CD4-positive, alpha-beta T cell treated with Interleukin-15 for 4 hours (primary cell): ENCODE measurements around the gene ATP9B.
A peak's percentile ranks its signal among the peaks of the same experiment; 100 is the strongest.

ENCODE experiments used
- DNase-seq: peaks from one replicate; pipeline ENCODE4 v3.0.0-alpha.2; 2020; ENCODE audit warnings: low spot score

The ATP9B gene

DNA sequence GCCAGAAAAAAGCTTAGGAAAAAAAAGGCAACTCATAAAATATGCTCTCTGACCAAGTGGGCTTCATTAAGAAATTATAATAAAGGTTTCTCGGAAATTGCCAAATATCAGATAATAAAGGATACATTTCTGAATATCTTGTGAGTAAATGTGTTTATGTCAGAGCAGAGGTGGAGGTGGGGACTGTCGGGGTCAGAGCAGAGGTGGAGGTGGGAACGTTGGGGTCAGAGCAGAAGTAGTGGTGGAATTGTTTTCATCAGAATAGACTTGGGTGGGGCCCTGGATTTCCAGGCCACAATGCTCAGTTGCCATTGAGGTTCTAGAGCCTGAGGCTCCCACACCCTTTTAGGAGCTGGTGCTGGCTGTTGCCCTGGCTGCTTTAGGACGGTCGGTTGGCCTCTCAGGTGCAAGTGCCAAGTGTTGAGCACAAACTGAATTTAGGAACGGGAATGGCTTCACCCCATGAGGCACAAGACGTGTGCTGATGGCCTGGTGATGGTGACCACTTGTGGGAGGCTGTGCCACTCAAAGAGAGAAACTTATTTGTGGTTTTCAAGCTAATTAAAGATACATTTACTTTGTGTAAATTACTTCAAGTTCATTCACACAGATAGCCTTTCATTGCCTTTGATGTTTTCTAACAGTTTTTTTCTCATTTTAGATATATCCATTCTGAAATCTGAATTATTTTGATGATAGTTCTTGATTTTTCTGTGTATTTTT is 131.5 kb downstream of the ATP9B start:
- DNase-seq = no peak

DNA sequence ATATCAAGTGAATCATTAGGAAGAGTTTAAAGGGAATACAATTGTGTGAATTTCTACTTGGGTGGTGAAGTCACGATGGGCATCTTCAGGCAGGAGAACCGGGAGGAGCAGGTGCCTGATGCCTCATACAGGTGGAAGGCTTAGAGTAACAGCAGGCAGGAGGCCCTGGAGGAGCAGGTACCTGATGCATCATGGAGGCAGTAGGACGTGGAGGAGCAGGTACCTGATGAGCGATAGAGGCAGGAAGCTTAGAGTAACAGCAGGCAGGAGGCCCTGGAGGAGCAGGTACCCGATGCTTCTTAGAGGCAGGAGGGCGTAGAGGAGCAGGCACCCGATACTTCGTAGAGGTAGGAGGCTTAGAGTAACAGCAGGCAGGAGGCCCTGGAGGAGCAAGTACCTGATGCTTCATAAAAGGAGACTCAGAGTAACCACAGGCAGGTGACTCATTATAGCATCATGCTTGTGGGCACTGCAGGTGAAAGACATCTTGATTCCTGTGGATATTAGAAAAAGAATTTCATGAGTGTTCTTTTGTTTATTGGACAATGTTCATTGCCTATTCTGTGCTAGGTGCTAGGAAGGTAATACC is 133.9 kb downstream of the ATP9B start:
- DNase-seq = peak; percentile 29

DNA sequence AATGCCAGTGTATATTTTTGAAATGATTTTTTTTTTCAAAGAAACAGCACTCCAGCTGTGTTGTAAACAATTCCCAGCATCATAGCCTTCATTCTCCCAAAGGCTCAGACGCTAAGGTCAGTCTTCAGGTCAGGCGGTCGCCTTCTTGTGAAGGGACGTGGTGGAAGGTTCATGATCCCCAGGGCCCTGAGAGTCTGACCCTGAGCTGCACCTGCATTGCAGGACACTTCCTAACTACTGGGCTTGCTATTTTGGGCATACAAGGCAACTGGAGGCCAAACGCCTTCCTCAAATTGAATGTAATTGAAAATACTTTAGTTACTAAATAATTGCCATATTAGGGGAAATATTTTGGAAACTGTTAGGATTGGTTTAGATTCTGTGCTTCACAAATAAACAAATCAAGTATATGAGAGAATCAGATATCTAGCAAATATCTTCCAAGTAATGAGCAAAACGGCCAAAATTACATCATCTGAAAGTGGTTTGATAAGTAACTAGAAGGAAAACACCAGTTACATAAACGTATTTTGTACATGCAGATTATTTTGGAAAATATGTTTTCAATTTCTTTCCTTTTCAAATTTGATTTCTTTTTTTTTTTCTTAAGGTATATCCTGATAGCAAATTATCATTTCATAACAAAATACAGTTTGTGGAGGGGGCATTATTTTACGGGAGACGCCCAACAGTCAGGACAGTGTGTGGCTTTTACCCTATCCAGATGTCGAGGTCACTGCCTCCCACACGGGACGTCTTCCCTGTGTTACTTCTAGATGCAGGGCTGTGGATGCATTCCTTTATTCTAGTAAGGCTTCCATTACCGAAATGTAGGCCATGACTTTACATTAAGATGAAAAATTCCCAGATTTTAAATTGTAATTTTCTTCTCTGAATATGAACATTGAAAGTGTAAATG is 136.0 kb downstream of the ATP9B start:
- no peak for DNase-seq

DNA sequence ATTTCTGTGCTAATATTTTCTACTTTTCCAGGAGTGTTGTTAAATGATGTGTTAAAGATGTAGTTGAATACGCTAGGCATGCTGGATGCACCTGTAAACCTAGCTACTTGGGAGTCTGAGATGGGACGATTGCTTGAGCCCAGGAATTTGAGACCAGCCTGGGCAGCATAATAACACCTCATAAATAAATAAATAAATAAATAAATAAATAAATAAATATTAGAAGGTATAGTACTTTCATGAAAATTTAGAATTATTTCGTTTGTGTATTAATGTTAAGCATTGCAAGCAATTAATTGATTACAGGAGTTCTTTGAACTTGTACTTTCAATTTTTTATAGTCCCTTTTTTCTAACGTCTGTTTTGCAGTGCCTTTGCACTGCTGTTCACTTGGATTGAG is 137.2 kb downstream of the ATP9B start:
- DNase-seq = no peak

DNA sequence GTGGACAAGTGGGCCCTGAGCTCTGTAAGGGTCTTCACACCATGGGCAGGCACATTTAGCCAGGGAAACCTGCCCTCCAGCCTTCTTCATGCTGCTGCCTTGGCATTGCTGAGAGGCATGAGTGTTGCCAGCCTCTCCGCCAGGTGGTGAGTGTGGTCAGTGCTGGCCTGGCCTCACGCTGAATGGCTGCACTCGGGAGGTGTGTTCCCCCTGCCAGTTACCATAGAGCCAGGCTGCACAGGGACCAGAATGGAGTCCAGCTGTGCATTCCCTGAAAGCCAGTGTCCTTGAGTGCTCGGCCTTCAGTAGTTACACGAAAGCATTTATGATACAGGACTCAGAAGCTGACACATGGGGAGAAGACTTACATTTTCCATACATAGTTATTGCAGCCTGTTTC is 139.7 kb downstream of the ATP9B start:
- DNase-seq = no peak

DNA sequence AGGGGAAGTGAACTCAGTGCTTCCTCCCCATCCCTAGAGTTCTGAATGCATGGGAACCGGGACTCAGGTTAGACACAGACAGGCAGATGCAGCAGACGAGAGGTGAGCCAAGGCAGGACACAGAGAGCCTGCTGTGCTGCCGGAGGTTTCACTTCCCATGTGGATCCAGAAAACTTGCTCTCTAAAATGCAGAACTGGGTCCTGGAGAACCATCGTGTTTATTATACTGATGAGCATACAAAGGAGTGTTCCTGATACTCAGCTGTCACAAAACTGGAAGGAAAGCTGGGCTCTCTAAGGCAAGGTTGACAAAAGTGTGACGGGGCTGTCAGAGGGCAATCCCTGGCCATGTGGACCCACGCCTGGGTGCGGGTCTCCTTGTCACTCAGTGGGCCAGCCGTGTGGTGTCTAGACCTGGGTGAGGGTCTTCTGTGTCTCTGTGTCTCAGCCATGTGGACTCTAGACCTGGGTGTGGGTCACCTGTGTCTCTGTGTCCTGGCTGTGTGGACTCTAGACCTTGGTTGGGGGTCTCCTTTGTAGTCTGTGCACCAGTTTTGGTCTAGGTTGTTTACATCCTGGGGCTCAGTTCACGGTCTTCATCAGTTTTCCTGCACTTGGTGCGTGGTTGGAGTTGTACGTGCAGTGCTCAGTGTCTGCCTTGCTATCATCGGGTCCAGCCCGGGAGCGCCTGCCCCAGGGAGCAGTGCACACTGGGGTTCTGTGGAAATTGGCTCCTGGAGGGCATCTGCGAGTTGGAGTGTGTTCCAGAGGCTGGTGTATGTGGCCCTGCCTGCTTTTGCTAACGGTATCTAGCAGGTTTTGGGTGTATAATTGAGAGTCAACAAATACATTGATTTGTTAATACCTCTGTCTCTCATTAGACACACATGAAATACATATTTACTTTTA is 141.1 kb downstream of the ATP9B start:
- DNase-seq = no peak

DNA sequence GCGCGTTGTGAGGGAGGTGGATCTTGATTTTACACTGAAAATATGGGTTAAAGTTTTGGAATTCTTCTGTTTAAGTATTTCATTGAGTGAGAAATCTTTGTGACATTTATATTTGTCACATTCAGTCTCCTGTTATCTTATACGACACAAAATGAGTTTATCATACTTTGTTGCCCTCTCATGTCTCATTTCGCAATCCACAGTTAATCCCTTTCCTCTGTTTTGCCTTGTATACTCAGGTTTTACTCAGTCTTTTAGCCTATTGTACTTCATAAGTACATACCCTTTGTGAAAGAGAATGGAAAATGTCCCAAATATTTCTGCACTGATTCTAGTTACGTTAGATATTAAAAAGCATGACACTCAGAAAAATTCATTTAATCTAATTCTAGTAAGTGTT is 142.7 kb downstream of the ATP9B start:
- DNase-seq = no peak

DNA sequence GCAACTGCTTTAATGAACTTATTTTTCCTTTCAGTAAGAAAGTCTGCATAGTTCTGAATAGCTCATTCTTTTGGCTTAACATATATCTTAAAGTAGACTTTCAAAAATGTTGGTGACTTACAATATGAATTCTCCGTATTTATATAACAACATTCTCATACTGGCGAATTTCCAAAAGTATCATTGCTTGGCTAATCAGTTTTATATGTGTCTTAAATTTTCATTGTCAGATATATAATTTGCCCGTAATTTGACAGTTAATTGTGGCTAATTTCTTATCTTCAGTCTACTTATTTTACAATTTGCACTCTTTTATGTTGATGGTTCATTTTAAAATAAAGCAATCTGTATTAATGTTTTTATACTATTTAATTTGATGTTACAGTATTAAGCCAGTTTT is 144.9 kb downstream of the ATP9B start:
- DNase-seq = no peak

DNA sequence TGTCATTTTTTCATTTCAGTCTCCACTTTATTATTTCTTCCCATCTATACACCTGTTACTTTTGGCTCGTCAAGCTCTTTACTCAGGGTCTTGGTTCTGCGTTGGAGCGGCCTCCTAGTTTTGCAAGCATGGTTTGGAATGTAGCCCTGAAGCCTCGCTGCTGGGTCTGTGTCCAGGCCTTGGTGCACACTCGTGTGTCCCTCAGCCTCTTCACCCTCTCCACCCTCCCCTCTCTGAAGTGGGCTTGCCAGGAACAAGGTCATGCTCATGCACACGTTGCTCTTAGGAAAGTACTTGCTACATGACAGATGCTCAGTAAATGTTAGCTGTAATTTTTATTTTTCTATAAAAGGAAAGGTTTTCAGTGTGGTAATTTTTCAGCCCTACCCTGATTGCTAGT is 147.0 kb downstream of the ATP9B start:
- DNase-seq = no peak

DNA sequence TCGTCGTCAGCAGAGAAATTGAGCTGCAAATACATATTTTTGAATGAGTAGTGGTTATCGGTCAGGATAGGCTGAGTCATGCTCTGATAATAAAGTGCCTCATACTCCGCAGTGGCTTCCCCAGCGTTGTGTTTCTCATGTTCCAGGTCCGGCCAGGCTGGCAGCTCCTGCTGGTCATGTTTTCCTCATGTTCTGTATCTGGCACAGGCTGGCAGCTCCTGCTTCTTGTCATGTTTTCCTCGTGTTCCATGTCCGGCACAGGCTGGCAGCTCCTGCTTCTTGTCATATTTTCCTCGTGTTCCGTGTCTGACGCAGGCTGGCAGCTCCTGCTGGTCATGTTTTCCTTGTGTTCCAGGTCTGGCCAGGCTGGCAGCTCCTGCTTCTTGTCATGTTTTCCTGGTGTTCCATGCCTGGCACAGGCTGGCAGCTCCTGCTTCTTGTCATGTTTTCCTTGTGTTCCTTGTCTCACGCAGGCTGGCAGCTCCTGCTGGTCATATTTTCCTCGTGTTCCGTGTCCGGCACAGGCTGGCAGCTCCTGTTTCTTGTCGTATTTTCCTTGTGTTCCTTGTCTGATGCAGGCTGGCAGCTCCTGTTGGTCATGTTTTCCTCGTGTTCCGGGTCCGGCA is 148.9 kb downstream of the ATP9B start:
- no peak for DNase-seq

DNA sequence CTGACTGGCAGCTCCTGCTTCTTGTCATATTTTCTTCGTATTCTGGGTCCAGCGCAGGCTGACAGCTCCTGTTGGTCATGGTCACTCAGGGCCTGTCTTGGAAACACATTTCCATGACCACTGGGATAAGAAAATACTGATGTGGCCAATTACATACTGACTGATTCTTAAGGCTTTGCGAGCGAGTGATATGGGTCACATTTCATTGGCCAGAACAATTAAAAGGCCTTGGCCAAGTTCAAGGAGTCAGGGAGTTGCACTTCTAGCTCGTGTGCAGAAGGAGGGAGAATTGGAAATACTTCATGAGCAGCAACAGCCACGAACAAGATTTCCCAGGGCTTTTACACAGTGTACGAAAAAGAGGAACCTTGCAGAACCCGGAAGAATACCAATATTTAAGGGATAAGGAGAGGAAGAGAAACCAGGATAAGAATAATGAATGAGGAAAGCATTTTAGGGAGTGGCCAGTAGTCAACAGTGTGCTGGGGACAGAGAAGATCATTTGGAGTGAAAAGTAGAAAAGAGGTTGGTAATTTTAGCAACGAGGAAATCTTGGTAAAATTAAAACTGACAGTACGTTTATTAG is 149.5 kb downstream of the ATP9B start:
- DNase-seq = no peak

DNA sequence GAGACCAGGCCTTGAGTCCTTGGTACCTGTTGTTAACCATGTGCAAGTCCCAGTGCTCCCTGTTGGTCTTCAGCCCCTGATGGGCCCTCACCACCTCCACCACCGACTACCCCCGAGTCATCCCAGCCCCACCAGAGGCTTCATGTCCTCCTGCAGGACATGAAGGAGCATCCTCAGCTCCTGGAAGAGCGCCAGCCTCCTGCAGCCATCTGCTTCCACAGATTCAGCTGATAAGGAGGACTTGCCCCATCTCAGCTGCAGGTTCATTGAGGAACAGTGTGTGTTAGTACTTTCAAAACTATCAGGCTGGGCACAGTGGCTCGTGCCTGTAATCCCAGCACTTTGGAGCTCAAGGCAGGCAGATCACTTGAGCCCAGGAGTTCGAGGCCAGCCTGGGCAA is 151.9 kb downstream of the ATP9B start:
- no peak for DNase-seq

DNA sequence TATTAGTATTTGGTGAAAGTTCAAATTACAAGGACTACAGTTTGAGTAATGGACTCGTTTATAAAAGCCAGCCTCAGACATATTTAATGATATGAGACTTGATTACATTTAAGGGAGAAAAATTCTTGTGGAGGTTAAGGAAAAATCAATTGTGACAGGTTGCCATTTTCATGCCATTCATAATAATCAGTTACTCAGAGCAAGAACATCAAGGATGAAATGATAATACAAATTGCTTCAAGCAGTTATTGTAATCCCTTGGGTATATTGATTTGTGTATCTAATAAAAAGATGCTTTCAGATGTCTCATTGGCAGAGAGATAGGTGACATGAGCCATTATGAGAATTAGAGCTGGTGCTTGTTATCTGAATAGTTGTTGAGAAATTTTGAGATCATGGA is 153.6 kb downstream of the ATP9B start:
- no peak for DNase-seq

DNA sequence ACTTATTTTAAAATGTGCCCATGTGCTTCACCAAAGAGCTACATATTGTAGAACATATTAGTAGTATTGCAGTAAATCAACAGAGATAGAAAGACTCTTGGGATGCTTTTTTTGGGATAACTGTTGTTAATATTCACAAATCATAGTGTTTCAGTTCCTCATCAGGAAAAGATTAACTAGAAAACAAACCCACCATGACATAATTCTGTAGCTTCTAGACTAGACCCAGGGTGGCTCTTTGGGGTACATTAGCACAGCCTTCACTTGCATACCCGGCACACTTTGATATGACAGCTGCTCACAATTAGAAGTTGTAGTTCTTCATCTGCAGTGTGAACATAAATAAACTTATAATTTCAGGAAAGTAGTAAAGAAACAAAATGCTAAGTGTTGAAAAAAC is 154.2 kb downstream of the ATP9B start:
- no peak for DNase-seq

DNA sequence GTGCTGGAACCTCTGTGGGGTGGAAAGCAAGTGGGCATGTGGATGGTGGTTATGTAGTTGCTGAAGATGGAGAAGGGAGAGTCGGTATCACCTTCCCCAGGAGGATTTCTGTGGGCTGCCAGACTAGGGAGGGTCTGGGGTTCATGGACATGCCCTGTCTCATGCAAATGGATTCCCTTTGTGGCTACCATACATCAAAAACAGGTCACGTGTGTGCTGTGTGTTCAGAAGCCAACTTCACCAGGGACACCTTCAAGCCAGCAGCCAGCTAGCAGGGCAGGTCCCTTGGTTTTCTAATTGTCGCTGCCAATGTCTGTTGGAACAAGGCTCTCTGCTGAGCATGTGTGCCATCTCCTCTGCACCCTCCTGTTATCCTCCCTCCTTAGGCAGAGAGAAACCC is 155.2 kb downstream of the ATP9B start:
- DNase-seq = no peak

DNA sequence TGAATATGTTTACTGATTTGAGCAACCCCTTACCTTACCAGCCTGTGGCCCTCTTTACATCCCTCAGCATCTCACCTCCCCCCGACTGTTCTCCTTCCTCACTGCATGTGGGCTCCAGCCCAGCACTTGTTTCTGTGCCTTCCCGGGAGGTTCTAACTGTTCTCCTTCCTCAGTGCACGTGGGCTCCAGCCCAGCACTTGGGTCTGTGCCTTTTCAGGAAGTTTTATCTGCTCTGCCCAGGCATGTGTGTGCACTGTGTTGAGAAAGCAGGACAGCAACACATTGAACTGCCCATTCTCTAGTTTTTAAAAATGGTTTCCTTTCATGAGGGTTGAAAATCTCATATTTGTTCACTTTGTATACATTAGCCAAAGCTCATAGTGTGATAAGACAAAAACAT is 158.4 kb downstream of the ATP9B start:
- DNase-seq = no peak

DNA sequence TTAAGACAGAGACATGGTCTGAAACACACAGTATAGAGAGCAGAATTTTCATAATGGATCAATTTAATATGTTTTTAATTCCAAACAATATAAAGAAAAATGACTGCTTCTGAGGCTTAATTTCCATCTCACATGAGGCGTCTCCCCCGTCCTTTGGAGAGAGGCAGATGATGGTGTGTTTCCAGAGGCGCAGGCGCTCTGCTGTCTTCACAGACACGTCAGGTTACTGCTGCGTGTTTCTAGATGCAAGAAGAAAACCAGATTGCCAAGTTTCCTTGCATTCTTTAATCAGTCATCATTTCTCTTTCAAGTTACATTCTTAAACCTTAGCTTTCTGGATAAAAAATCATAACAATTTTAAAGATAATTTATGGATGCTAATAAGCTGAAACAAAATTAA is 160.2 kb downstream of the ATP9B start:
- DNase-seq = no peak

DNA sequence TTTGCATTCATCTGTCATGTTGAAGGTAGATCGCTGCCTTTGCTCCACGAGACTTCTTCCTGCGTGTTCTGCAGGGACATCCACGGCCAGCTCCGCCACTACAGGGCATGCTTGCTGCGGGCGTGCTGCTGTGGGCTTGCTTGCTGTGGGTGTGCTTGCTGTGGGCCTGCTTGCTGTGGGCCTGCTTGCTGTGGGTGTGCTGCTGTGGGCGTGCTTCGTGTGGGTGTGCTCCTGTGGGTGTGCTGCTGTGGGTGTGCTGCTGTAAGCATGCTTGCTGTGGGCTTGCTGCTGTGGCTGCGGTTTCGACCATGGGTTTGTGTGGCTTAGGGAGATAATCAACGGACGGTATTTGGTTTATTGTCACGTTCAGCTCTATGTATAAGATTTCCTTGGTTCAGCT is 165.2 kb downstream of the ATP9B start:
- DNase-seq = no peak

DNA sequence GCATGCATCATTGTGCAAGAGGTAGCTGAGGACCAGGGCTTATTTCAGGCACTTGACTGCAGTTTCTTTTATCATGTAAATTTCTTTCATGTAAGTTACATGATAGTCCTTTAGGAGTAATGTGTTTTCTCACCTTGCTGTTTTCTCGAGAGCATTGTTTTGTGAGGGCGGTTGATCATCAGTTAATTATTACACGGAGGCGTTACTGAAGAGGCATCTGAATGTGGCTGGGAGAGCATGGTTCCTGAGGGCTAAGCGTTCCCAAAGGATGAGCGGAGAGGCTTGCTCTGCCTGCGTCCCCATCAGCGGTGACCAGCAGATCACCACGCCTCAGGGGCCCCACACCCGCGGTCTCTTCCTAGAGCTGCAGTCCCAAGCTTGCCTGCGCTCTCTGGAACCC is 170.4 kb downstream of the ATP9B start:
- DNase-seq = no peak

DNA sequence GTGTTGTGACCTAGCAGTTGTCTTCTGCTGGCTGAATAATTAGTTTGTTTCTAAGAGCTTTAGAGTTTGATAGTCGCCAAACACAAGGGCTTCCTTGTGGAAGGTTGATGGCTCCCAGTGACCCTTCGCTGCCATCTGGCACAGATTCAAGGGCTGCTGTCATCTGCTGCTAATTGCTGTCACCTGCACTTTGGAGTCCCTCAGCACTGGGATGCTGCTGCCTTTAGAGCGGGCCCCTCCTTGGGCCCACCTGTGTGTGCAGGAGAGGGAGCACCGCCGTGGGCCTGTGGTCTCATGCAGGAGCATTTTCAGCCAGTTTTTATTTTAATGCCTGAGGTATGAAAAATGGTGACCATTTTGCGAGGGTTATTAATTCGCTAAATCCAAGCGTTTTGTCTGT is 172.6 kb downstream of the ATP9B start:
- DNase-seq = no peak

DNA sequence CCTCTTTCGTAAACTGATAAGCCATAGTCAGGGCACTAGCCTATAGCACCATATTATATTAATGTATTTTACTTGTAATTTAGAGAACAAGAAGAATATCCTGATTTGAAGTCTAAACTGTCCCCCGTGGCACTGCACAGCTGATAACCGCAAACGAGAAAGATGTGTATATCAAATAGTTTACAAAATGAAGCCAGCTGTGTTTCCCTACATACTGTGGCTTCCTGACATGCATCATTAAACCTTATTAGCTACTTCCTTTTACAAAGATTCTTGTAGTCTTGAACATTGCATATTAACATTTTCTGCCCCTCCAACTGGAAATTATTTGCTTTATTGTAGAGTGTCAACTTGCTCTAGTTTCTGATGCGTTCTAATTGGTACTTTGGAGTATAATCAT is 173.1 kb downstream of the ATP9B start:
- no peak for DNase-seq
